H1 (cell line): Measurements from ENCODE around the gene PRPF6. TPM values are rescaled to one million over a fixed set of nuclear protein-coding genes. Genes with fewer than 3 reads are reported as not detected.

Experiments used
- CTCF ChIA-PET: fragments of 300-600 bp; sonication (Branson Sonifier 250); formaldehyde crosslinking; loops from one replicate; lab custom pipeline; 2021; ENCODE audit not compliant: partially characterized antibody; lab: Charles Lee
- POLR2A ChIA-PET: fragments of 300-600 bp; sonication (Branson Sonifier 250); formaldehyde crosslinking; loops from one replicate; lab custom pipeline; 2021; ENCODE audit warnings: inconsistent platforms; ENCODE audit not compliant: partially characterized antibody; lab: Charles Lee
- DNase-seq, 2 experiments: peaks; one replicate each; pipeline versions ENCODE4 v3.0.0 to v3.0.0-alpha.2; 2010 to 2022; ENCODE audit warnings: low spot score in 2 of 2, low read depth in 1 of 2, mixed read lengths in 1 of 2
- FAIRE-seq: peaks from 2 replicates; lab custom pipeline; 2011; peaks lifted over from hg19 to GRCh38; lab: Jason Lieb, UNC
- H2AFZ ChIP-seq: 2 replicates; pipeline ENCODE4 v1.8.1; 2012; ENCODE audit warnings: low read length, inconsistent platforms
- H2AK5ac ChIP-seq: 2 replicates; pipeline ENCODE4 v1.6.1; 2013; ENCODE audit warnings: low read depth, low read length
- H2BK120ac ChIP-seq: replicated peaks from 2 replicates; pipeline ENCODE3; 2013; ENCODE audit warnings: low read depth, low read length, inconsistent platforms
- H2BK12ac ChIP-seq: 2 replicates; pipeline ENCODE4 v1.6.1; 2013; ENCODE audit warnings: low read depth, low read length
- H2BK15ac ChIP-seq: 2 replicates; pipeline ENCODE4 v1.6.1; 2013; ENCODE audit warnings: low read length
- H2BK20ac ChIP-seq: 2 replicates; pipeline ENCODE4 v1.6.1; 2013; ENCODE audit warnings: low read length
- H2BK5ac ChIP-seq: 2 replicates; pipeline ENCODE4 v1.6.1; 2013; ENCODE audit warnings: low read depth, low read length
- H3K14ac ChIP-seq: 2 replicates; pipeline ENCODE4 v1.6.1; 2013; ENCODE audit warnings: inconsistent platforms; ENCODE audit not compliant: insufficient read length
- H3K18ac ChIP-seq: 2 replicates; pipeline ENCODE4 v1.6.1; 2013; ENCODE audit warnings: low read length; ENCODE audit errors: extremely low read depth
- H3K23ac ChIP-seq: 2 replicates; pipeline ENCODE4 v1.6.1; 2013; ENCODE audit warnings: inconsistent platforms; ENCODE audit not compliant: insufficient read length
- H3K23me2 ChIP-seq: 2 replicates; pipeline ENCODE4 v1.6.1; 2013; ENCODE audit warnings: low read depth, low read length
- H3K27ac ChIP-seq: 2 replicates; pipeline ENCODE4 v1.6.1; 2011; ENCODE audit warnings: low read depth, low read length, inconsistent platforms
- H3K27me3 ChIP-seq, 4 experiments: replicated peaks in 1 of 4; 1 replicate in 1 of 4; 2 replicates in 3 of 4; pipeline versions ENCODE4 v1.6.1 to v1.8.1; 2011 to 2013; ENCODE audit warnings: low read length in 3 of 4, mild to moderate bottlenecking in 3 of 4, inconsistent platforms in 2 of 4, mixed read lengths in 2 of 4, moderate library complexity in 1 of 4; ENCODE audit not compliant: control insufficient read depth in 3 of 4, insufficient read depth in 3 of 4; ENCODE audit errors: extremely low read depth in 1 of 4
- H3K36me3 ChIP-seq, 4 experiments: 2 replicates each; pipeline versions ENCODE4 v1.6.1 to v1.8.1; 2011 to 2013; ENCODE audit warnings: mild to moderate bottlenecking in 4 of 4, low read length in 3 of 4, moderate library complexity in 2 of 4, control low read depth in 1 of 4, inconsistent platforms in 1 of 4; ENCODE audit not compliant: insufficient read depth in 4 of 4, control insufficient read depth in 2 of 4
- H3K4ac ChIP-seq: replicated peaks from 2 replicates; pipeline ENCODE3; 2013; ENCODE audit warnings: low read length, low read depth, mixed read lengths, inconsistent platforms; ENCODE audit not compliant: insufficient read length
- H3K4me1 ChIP-seq, 4 experiments: replicated peaks in 1 of 4; 1 replicate in 1 of 4; 2 replicates in 3 of 4; pipeline versions ENCODE4 v1.6.1 to v1.8.1; 2011 to 2013; ENCODE audit warnings: low read length in 3 of 4, inconsistent platforms in 2 of 4, mixed read lengths in 1 of 4; ENCODE audit not compliant: insufficient read depth in 4 of 4, control insufficient read depth in 3 of 4
- H3K4me2 ChIP-seq, 2 experiments: 2 replicates each; pipeline versions ENCODE4 v1.6.1 to v1.8.1; 2011 to 2013; ENCODE audit warnings: low read depth in 2 of 2, low read length in 2 of 2, control low read depth in 1 of 2, inconsistent platforms in 1 of 2, mild to moderate bottlenecking in 1 of 2; ENCODE audit not compliant: insufficient read depth in 1 of 2
- H3K4me3 ChIP-seq, 4 experiments: fragments of 200-600, 300-600 bp in 1 of 4; sonication (generic), shearing (Covaris generic), sonication (Bioruptor Twin) in 1 of 4; 2 replicates each; pipeline versions ENCODE4 v1.5.1 to v1.8.1; 2011 to 2016; ENCODE audit warnings: low read length in 4 of 4, low read depth in 3 of 4, control low read depth in 2 of 4, inconsistent platforms in 2 of 4, mild to moderate bottlenecking in 2 of 4, mixed read lengths in 1 of 4, moderate library complexity in 1 of 4; ENCODE audit not compliant: insufficient read depth in 2 of 4; ENCODE audit errors: extremely low read depth in 1 of 4
- H3K56ac ChIP-seq: replicated peaks from 2 replicates; pipeline ENCODE3; 2013; ENCODE audit warnings: low read depth, mild to moderate bottlenecking, mixed read lengths, low read length, inconsistent platforms; ENCODE audit not compliant: insufficient read length
- H3K79me1 ChIP-seq: 2 replicates; pipeline ENCODE4 v1.6.1; 2013; ENCODE audit warnings: low read depth, low read length, control low read depth
- H3K79me2 ChIP-seq, 2 experiments: 2 replicates each; pipeline versions ENCODE4 v1.6.1 to v1.8.1; 2012 to 2013; ENCODE audit warnings: low read length in 2 of 2, mild to moderate bottlenecking in 2 of 2, inconsistent platforms in 1 of 2; ENCODE audit not compliant: insufficient read depth in 2 of 2, control insufficient read depth in 1 of 2
- H3K9ac ChIP-seq, 4 experiments: replicated peaks in 1 of 4; 1 replicate in 1 of 4; 2 replicates in 3 of 4; pipeline versions ENCODE4 v1.6.1 to v1.8.1; 2011 to 2013; ENCODE audit warnings: low read depth in 3 of 4, low read length in 3 of 4, control low read depth in 2 of 4, mild to moderate bottlenecking in 2 of 4, moderate library complexity in 2 of 4, inconsistent platforms in 1 of 4; ENCODE audit errors: extremely low read depth in 1 of 4
- H3K9me3 ChIP-seq, 2 experiments: 2 replicates each; pipeline versions ENCODE4 v1.6.1 to v1.8.1; 2012 to 2013; ENCODE audit warnings: mild to moderate bottlenecking in 2 of 2, moderate library complexity in 2 of 2, control low read depth in 1 of 2, inconsistent platforms in 1 of 2, low read depth in 1 of 2, low read length in 1 of 2, mixed read lengths in 1 of 2; ENCODE audit not compliant: insufficient read depth in 2 of 2
- H4K20me1 ChIP-seq, 2 experiments: replicated peaks in 1 of 2; 2 replicates each; pipeline versions ENCODE3 to v1.8.1; 2011 to 2013; ENCODE audit warnings: inconsistent platforms in 2 of 2, low read length in 2 of 2, mild to moderate bottlenecking in 1 of 2; ENCODE audit not compliant: insufficient read depth in 2 of 2, control insufficient read depth in 1 of 2
- H4K5ac ChIP-seq: 2 replicates; pipeline ENCODE4 v1.6.1; 2013; ENCODE audit warnings: low read length, low read depth, mixed read lengths, inconsistent platforms; ENCODE audit not compliant: insufficient read length
- H4K8ac ChIP-seq: 2 replicates; pipeline ENCODE4 v1.8.0; 2013; ENCODE audit warnings: mild to moderate bottlenecking, moderate library complexity, low read length, inconsistent platforms; ENCODE audit not compliant: insufficient read depth; ENCODE audit errors: extremely low read depth
- H4K91ac ChIP-seq: replicated peaks from 2 replicates; pipeline ENCODE3; 2013; ENCODE audit warnings: low read length, mixed read lengths, inconsistent platforms; ENCODE audit not compliant: insufficient read length
- BACH1 ChIP-seq: IDR thresholded peaks from 2 replicates; pipeline ENCODE4 v1.6.1; 2012; ENCODE audit warnings: low read length, improper control_type of control experiment
- CEBPB ChIP-seq: IDR thresholded peaks from 2 replicates; pipeline ENCODE4 v1.6.1; 2012; ENCODE audit warnings: low read depth, low read length
- CTBP2 ChIP-seq: IDR thresholded peaks from 2 replicates; pipeline ENCODE4 v1.7.0; 2011; ENCODE audit warnings: borderline replicate concordance, mild to moderate bottlenecking, moderate library complexity, mixed read lengths, low read length; ENCODE audit not compliant: insufficient read depth, insufficient read length
- EZH2 ChIP-seq: fragments of 200-600 bp; sonication (generic); IDR thresholded peaks from 2 replicates; pipeline ENCODE4 v1.7.1; 2012; ENCODE audit warnings: low read depth, mild to moderate bottlenecking, moderate library complexity, low read length, inconsistent platforms; ENCODE audit not compliant: severe bottlenecking
- FOSL1 ChIP-seq: IDR thresholded peaks from 2 replicates; pipeline ENCODE4 v1.6.1; 2011; ENCODE audit warnings: mild to moderate bottlenecking, low read depth, low read length, moderate library complexity; ENCODE audit not compliant: insufficient read depth
- KDM1A ChIP-seq: fragments of 200-600, 300-600 bp; sonication (generic); IDR thresholded peaks from 2 replicates; pipeline ENCODE4 v1.7.1; 2016; ENCODE audit warnings: mild to moderate bottlenecking, low read length, borderline replicate concordance
- POLR2A ChIP-seq, 2 experiments: IDR thresholded peaks; 1 replicate in 1 of 2; 2 replicates in 1 of 2; pipeline ENCODE4 v1.6.1; 2011; ENCODE audit warnings: low read depth in 2 of 2, low read length in 2 of 2, mild to moderate bottlenecking in 2 of 2; ENCODE audit errors: control extremely low read depth in 1 of 2
- RBBP5 ChIP-seq: IDR thresholded peaks from 2 replicates; pipeline ENCODE4 v1.7.1; 2012; ENCODE audit warnings: low read depth, mild to moderate bottlenecking, inconsistent platforms, low read length, moderate library complexity, borderline replicate concordance
- RNF2 ChIP-seq: fragments of 200-900, 300-1000 bp; sonication (generic); IDR thresholded peaks from 2 replicates; pipeline ENCODE4 v1.7.1; 2016; ENCODE audit warnings: borderline replicate concordance, low read depth, mild to moderate bottlenecking, antibody characterized with exemption, low read length; ENCODE audit not compliant: poor library complexity, severe bottlenecking; ENCODE audit errors: missing control alignments
- SP2 ChIP-seq: IDR thresholded peaks from 2 replicates; pipeline ENCODE4 v1.6.1; 2012; ENCODE audit warnings: mild to moderate bottlenecking, low read length, inconsistent platforms
- TBP ChIP-seq: IDR thresholded peaks from 2 replicates; pipeline ENCODE4 v1.6.1; 2011; ENCODE audit warnings: low read depth, low read length, improper control_type of control experiment
- WGBS, 2 experiments: shearing (Covaris generic) in 1 of 2; methylation state at CpG; one replicate each; pipeline versions ENCODE4 v1.1.6 to v1.1.7; 2013 to 2015; ENCODE audit warnings: low lambda C conversion rate in 2 of 2, mixed read lengths in 2 of 2, inconsistent platforms in 1 of 2, low coverage in 1 of 2, missing lambda C conversion rate in 1 of 2; ENCODE audit not compliant: insufficient replicate concordance in 2 of 2, insufficient coverage in 1 of 2, insufficient read length in 1 of 2; ENCODE audit errors: extremely low coverage in 1 of 2, missing lambda C conversion rate in 1 of 2; 5-methylcytosine and 5-hydroxymethylcytosine counted together
- polyA plus RNA-seq, 7 experiments: library from polyadenylated mRNA; depleted of rRNA in 3 of 7; stranded (reverse) in 5 of 7; unstranded in 2 of 7; fragments of >200 nt in 5 of 7; fragments of 200-250 nt in 2 of 7; gene quantifications; 1 replicate in 5 of 7; 2 replicates in 1 of 7; 4 replicates in 1 of 7; pipeline versions ENCODE4 v1.2.1 to v1.2.3, GENCODE V29; 2011 to 2013; ENCODE audit warnings: missing spikeins in 2 of 7, mixed read lengths in 2 of 7
- total RNA-seq: library from RNA; stranded (reverse); fragmentation: NEBNext Ultra II Directional; extraction: Animal tissue kit (Norgen Biotek cat#: 25700); gene quantifications from 2 replicates; pipeline ENCODE4 v1.2.1, GENCODE V29; 2021

PRPF6 gene
- total and polyA plus RNA-seq, 2 of the 8 experiments (the other 6 are each of a cell fraction or from before 2014, with no cell fraction given), result 27.9 to 76.9 TPM

- H3K4ac ChIP-seq, result no peak overlapping the region
- DNase-seq (no peak), FAIRE-seq (no peak)
- H3K79me1 ChIP-seq, result no peaks in the 10 kb centered on the region; the same call in 1 of the 2 replicates
- no peak overlapping the region for H4K5ac ChIP-seq
- no peak overlapping the region for H2AFZ ChIP-seq
- H4K91ac ChIP-seq, result no peak overlapping the region
- no peak overlapping the region; the same call in 1 of the 2 replicates for H2BK5ac ChIP-seq
- CTCF ChIA-PET, result interaction anchor here (0.7 to 7.3 kb wide), 21 partner anchors 10 to 209 kb away, joined by 3 to 73 read pairs (median 4); partner anchors contain the start of genes LKAAEAR1, OPRL1, PRPF6 and RGS19
- H3K9me3 ChIP-seq, result no peaks in the 10 kb centered on the region
- no peak overlapping the region for H2BK20ac ChIP-seq
- H3K27me3 ChIP-seq, result peaks cover 16 to 63% (median 49%) of the 10 kb centered on the region in 4 experiments
- no peak overlapping the region for H2AK5ac ChIP-seq
- H3K9ac ChIP-seq, result no peak overlapping the region
- no peak overlapping the region; the same call in 1 of the 2 replicates for H4K8ac ChIP-seq
- WGBS, 2 experiments, result 22% methylated on average over 16 of the region's 17 CpGs; no CpG with 5 or more reads in 1 of the 2 experiments
- no peak overlapping the region for H3K56ac ChIP-seq
- POLR2A ChIA-PET, result interaction anchor here (1.6 to 3.5 kb wide), 7 partner anchors 11 to 35 kb away, joined by 3 to 24 read pairs (median 5); partner anchors contain the start of gene SOX18
- peaks cover 0 to 23% (median 17%) of the 10 kb centered on the region in 4 experiments; a peak in 6 of 7 replicates for H3K4me1 ChIP-seq
- no peak overlapping the region for H2BK120ac ChIP-seq
- no peaks in the 10 kb centered on the region; a peak in 2 of 8 replicates for H3K36me3 ChIP-seq
- H3K79me2 ChIP-seq, result no peaks in the 10 kb centered on the region
- H4K20me1 ChIP-seq, result peaks cover 0 to 1% of the 10 kb centered on the region in 2 experiments
- no peak overlapping the region for H2BK12ac ChIP-seq
- H3K14ac ChIP-seq, result no peak overlapping the region
- peaks cover 3% of the 10 kb centered on the region; the same call in 1 of the 2 replicates for H3K23me2 ChIP-seq
- no peak overlapping the region for H3K23ac ChIP-seq
- 0 out of 2 replicates have a peak overlapping the region, but pooled peaks have one; percentile 61 for H2BK15ac ChIP-seq
- no peak overlapping the region for H3K27ac ChIP-seq
- peak overlapping the region; percentile 13 to 73 (median 48); a peak in 7 of 8 replicates for H3K4me3 ChIP-seq
- peak overlapping the region; percentile 8 to 74; a peak in 3 of 4 replicates for H3K4me2 ChIP-seq
- H3K18ac ChIP-seq, result no peak overlapping the region; the same call in 1 of the 2 replicates
- TF ChIP-seq EZH2, result no peak
- TF ChIP-seq TBP, result no peak
- TF ChIP-seq POLR2A (IDR thresholded peaks at IDR 0.05; ENCODE audit: control extremely low read depth in 1 of 2, low read depth in 2 of 2, low read length in 2 of 2), result no peak
- no peak for TF ChIP-seq KDM1A
- no peak for TF ChIP-seq CEBPB
- TF ChIP-seq FOSL1, result no peak
- no peak; the same call in 1 of the 2 replicates for TF ChIP-seq RBBP5
- no peak for TF ChIP-seq SP2
- no peak for TF ChIP-seq BACH1
- TF ChIP-seq RNF2, result no peak
- TF ChIP-seq CTBP2, result peak; percentile 5
These were observed 58.6 kb downstream of the PRPF6 start for GRCh38 chr20:64039293-64040160.
